ENCODE results near the gene HOXC6.

- TF ChIP-seq, protein P1, sequence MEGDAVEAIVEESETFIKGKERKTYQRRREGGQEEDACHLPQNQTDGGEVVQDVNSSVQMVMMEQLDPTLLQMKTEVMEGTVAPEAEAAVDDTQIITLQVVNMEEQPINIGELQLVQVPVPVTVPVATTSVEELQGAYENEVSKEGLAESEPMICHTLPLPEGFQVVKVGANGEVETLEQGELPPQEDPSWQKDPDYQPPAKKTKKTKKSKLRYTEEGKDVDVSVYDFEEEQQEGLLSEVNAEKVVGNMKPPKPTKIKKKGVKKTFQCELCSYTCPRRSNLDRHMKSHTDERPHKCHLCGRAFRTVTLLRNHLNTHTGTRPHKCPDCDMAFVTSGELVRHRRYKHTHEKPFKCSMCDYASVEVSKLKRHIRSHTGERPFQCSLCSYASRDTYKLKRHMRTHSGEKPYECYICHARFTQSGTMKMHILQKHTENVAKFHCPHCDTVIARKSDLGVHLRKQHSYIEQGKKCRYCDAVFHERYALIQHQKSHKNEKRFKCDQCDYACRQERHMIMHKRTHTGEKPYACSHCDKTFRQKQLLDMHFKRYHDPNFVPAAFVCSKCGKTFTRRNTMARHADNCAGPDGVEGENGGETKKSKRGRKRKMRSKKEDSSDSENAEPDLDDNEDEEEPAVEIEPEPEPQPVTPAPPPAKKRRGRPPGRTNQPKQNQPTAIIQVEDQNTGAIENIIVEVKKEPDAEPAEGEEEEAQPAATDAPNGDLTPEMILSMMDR (conservative IDR thresholded peaks at IDR 0.05; ENCODE audit: low read depth, low read length), result no peak
- TF ChIP-seq EZH2 (IDR thresholded peaks at IDR 0.05; ENCODE audit: low read length, unreplicated experiment), result no peak
Measured at GRCh38 chr12:54075974-54076373, 47.7 kb downstream of the HOXC6 start.

All from PC-3 (cell line).